Panc1 (cell line): ENCODE data around the gene TSPAN4.

ENCODE experiments used
- CTCF ChIP-seq: fragments of 450-650 bp; IDR thresholded peaks from 2 replicates; pipeline ENCODE4 v1.5.1; 2017; ENCODE audit warnings: mild to moderate bottlenecking
- POLR2AphosphoS5 ChIP-seq: IDR thresholded peaks from 2 replicates; pipeline ENCODE4 v1.6.1; 2012; ENCODE audit warnings: mild to moderate bottlenecking, low read depth, low read length, moderate library complexity

GRCh38 chr11:845872-846495 lies 3.3 kb downstream of the TSPAN4 start:
- no peak for TF ChIP-seq CTCF
- peak; percentile 15 for TF ChIP-seq POLR2AphosphoS5
